OCI-LY3 (cell line): ENCODE measurements around the gene RHCE.
"Not testable (repeated sequence)": the region's sequence is repeated elsewhere in the genome, so short reads cannot be mapped to it uniquely, and the experiment has no call there.

Experiments
- H2AFZ ChIP-seq: fragments of 200-600, 300-600 bp; shearing (Covaris generic); 2 replicates; pipeline ENCODE4 v1.6.0; 2014; ENCODE audit warnings: antibody characterized with exemption, low read depth, low read length
- H3K27ac ChIP-seq: fragments of 200-600, 300-600 bp; sonication (generic); 2 replicates; pipeline ENCODE4 v1.5.1; 2014; ENCODE audit warnings: mild to moderate bottlenecking, low read length, moderate library complexity, mixed read lengths
- H3K27me3 ChIP-seq: fragments of 200-600, 300-600 bp; sonication (generic); 2 replicates; pipeline ENCODE4 v1.6.1; 2014; ENCODE audit warnings: low read depth, low read length, mixed read lengths
- H3K36me3 ChIP-seq: fragments of 200-600, 300-600 bp; sonication (generic); replicated peaks from 2 replicates; pipeline ENCODE3; 2014; ENCODE audit warnings: low read depth, low read length, mixed read lengths
- H3K4me1 ChIP-seq: fragments of 300-600, 200-600 bp; sonication (generic); 2 replicates; pipeline ENCODE4 v1.6.1; 2014; ENCODE audit warnings: low read length, mixed read lengths
- H3K4me2 ChIP-seq: fragments of 200-600, 300-600 bp; sonication (generic); 2 replicates; pipeline ENCODE4 v1.6.1; 2014; ENCODE audit warnings: low read length, mixed read lengths
- H3K4me3 ChIP-seq: fragments of 300-600, 200-600 bp; sonication (generic); 2 replicates; pipeline ENCODE4 v1.5.1; 2014; ENCODE audit warnings: antibody characterized with exemption, mild to moderate bottlenecking, low read length, moderate library complexity
- H3K79me2 ChIP-seq: fragments of 300-600, 200-600 bp; shearing (Covaris generic); 2 replicates; pipeline ENCODE4 v1.6.1; 2014; ENCODE audit warnings: mild to moderate bottlenecking, low read length, mixed read lengths
- H3K9ac ChIP-seq: fragments of 300-600, 200-600 bp; shearing (Covaris generic); 2 replicates; pipeline ENCODE4 v1.6.0; 2014; ENCODE audit warnings: mild to moderate bottlenecking, low read length, moderate library complexity
- H3K9me3 ChIP-seq: fragments of 200-600, 300-600 bp; shearing (Covaris generic); 2 replicates; pipeline ENCODE4 v1.6.1; 2014; ENCODE audit warnings: low read length, mixed read lengths; ENCODE audit not compliant: insufficient read depth
- H4K20me1 ChIP-seq: fragments of 200-600, 300-600 bp; sonication (generic); 2 replicates; pipeline ENCODE4 v1.6.1; 2016; ENCODE audit warnings: low read length, mixed read lengths; ENCODE audit not compliant: insufficient read depth
- TF ChIP-seq, protein P1 (sequence below): fragments of 200-600, 300-600 bp; sonication (generic); IDR thresholded peaks from 2 replicates; pipeline ENCODE4 v1.5.1; 2014; ENCODE audit warnings: antibody characterized with exemption, low read length, low read depth

The RHCE gene

DNA sequence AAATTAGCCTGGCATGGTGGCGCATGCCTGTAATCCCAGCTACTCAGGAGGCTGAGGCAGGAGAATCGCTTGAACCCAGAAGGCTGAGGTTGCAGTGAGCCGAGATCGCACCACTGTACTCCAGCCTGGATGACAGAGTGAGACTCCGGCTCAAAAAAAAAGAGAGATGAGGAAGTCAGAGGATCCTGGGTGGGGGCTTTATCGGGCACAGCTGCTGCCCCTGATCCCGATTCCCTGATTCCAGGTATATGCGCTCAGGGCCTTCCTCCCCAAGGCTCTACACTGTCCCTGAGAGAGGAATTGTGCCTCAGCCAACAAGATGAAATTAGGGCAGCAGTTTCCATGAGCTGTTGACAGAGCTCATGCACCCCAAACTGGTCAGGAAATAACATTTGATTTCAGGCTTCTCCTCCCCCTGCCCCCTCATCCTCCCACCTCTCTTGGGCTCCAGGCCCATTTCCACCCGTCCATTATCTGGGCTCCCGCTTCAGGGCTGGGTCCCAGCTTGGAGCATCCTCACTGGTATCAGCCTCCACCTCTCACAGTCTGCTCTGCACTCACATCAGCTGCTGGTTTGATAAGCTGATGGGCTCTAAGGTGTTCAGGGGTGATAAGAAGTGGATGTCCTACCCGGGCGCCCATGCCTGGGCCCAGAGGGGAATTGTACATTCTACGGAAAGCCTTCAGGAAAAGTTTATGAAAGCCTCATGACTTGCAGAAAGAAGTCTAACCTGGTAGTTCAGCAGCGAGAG lies 7.6 kb downstream of the RHCE start:
- H3K4me3 ChIP-seq, H2AFZ ChIP-seq, H3K79me2 ChIP-seq, H3K27ac ChIP-seq, H3K9me3 ChIP-seq, H3K4me1 ChIP-seq, H3K36me3 ChIP-seq, H3K9ac ChIP-seq, H4K20me1 ChIP-seq, H3K4me2 ChIP-seq, H3K27me3 ChIP-seq: not testable (repeated sequence)

DNA sequence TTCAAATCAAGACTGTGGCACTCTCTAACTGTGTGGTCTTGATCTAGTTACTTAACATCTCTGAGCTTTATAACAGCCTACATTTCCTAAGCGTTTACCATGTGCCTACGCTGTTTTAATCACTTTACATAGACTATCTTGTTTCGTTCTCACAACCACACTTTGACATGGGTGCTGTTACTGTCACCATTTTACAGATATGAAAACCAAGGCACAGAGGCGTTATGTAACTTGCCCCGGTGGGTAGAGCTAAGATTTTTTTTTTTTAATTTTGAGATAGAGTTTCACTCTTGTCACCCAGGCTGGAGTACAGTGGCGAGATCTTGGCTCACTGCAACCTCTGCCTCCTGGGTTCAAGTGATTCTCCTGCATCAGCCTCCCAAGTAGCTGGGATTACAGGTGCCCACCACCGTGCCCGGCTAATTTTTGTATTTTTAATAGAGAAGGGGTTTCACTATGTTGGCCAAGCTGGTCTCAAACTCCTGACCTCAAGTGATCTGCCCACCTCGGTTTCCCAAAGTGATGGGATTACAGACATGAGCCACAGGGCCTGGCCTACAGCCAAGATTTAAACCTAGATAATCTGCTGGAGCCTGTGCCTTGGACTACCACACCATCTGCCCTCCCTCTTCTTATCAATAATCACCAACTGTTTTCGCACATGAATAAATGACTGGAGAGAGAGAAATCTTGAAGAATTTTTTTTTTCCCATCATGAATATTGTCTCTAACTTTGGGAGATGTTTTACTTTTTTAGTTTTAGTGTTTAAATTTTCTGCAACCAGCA lies 10.8 kb downstream of the RHCE start:
- not testable (repeated sequence) for H4K20me1 ChIP-seq, H3K36me3 ChIP-seq, H3K9me3 ChIP-seq, H3K79me2 ChIP-seq, H3K4me3 ChIP-seq, H2AFZ ChIP-seq, H3K9ac ChIP-seq, H3K4me2 ChIP-seq, H3K4me1 ChIP-seq, H3K27ac ChIP-seq, H3K27me3 ChIP-seq

DNA sequence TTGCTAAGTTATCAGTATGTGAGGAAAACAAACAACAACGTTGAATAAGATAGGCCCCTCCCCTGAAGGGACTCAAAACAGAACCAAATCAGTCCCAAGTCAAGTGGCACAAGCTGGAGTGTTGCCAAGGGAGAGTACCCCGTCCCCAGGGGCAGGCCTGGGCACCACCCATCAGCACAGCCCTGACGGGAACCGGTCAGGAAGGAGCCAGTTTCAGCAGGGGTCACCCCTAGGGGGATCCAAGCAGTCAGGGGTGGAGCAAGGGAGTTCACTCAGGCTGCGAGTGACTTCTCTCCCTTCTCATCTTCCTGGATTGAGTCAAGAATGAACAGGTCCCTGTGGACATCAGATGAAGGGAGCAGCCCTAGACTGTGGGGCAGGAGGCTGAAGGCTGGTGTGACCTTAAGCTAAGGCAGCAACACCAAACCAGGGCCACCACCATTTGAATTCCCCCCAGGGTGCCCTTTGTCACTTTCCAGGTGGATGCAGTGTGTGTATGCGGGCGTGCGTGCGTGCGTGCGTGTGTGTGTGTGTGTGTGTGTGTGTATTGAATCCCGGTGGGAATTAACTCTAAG lies 14.8 kb downstream of the RHCE start:
- H3K4me3 ChIP-seq, H3K4me1 ChIP-seq, H3K9ac ChIP-seq, H3K27ac ChIP-seq, H4K20me1 ChIP-seq, H3K79me2 ChIP-seq, H2AFZ ChIP-seq, H3K36me3 ChIP-seq, H3K27me3 ChIP-seq, H3K4me2 ChIP-seq, H3K9me3 ChIP-seq: not testable (repeated sequence)

DNA sequence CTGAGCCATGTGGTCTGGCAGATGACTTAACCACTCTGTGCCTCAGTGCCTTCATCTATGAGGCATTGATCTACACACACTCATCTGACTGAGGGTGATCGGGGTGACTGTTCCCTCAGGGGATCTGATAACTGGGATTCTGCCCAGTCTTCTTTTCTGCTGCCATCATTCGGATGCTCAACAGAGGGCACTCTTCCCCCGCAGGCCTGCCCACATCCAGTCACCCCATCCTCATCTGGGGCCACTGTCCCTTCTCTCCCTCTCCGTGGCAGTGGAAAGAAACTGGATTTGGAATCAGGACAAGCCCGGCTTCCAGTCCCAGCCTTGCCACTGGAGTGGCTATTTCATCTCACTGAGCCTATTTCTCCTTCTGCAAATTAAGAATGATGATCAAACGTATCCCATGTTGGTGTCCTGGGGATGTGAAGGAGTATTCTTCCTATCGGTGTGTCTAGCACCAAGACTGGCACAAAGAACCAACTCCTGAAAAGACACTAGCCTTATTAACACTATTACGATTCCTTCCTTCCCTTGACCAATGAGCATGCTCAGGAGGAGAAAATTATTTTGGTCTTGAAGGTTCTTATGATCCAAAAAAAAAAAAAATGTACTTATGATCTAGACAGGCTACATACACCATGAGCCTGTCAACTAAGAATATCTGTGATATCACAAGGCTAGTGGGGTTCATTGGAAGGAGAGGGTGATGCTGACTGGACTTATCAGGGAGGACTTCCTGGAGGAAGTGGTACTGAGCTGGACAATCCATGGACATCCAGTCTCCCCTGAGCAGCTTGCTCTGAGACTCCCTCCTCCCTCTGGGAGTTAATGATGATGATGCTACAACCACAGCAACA lies 17.4 kb downstream of the RHCE start:
- not testable (repeated sequence) for H4K20me1 ChIP-seq, H2AFZ ChIP-seq, H3K79me2 ChIP-seq, H3K27ac ChIP-seq, H3K4me2 ChIP-seq, H3K36me3 ChIP-seq, H3K9me3 ChIP-seq, H3K4me1 ChIP-seq, H3K27me3 ChIP-seq, H3K9ac ChIP-seq, H3K4me3 ChIP-seq
- TF ChIP-seq, protein P1, sequence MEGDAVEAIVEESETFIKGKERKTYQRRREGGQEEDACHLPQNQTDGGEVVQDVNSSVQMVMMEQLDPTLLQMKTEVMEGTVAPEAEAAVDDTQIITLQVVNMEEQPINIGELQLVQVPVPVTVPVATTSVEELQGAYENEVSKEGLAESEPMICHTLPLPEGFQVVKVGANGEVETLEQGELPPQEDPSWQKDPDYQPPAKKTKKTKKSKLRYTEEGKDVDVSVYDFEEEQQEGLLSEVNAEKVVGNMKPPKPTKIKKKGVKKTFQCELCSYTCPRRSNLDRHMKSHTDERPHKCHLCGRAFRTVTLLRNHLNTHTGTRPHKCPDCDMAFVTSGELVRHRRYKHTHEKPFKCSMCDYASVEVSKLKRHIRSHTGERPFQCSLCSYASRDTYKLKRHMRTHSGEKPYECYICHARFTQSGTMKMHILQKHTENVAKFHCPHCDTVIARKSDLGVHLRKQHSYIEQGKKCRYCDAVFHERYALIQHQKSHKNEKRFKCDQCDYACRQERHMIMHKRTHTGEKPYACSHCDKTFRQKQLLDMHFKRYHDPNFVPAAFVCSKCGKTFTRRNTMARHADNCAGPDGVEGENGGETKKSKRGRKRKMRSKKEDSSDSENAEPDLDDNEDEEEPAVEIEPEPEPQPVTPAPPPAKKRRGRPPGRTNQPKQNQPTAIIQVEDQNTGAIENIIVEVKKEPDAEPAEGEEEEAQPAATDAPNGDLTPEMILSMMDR = 0 out of 2 replicates have a peak, but pooled peaks have one; percentile 12

DNA sequence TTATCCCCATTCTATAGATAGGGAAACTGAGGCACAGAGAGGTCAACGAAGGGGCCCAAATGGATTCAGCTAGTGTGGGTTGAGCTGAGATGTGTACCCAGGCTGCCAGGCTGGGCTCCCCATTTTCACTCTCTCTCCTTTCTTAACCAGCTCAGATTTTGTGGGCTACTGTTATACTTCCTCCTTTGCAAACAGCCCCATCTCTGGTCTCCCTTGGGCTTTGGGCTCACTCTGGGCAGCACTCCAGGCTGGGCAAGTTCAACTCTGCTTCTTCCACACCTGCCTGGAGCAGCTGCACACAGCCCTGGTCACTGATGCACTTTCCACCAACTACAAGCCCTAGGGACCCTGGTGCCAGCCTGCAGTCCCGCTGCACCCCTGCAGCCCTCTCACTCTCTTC lies 22.5 kb downstream of the RHCE start:
- not testable (repeated sequence) for H3K79me2 ChIP-seq, H3K9ac ChIP-seq, H3K9me3 ChIP-seq, H3K4me3 ChIP-seq, H2AFZ ChIP-seq, H3K36me3 ChIP-seq, H4K20me1 ChIP-seq, H3K27me3 ChIP-seq, H3K4me2 ChIP-seq, H3K4me1 ChIP-seq, H3K27ac ChIP-seq

DNA sequence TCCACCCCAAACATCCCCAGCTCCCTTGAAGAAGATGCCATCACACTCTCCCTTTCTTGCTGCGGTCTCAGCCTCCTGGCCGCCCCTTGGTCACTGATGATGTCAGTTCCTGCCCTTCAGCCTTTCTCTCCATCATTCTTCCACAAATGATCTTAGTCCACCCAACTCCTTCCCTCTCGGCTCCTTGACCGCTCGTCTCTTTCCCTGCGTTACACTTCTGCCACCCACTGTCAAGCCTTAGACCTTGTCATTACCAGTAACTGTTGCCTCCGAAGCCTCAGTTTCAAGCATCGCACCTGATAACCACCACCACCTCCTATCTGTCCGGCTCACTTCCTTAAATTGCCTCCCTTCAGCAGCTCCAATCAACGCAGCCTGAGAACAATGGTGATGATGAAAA lies 23.1 kb downstream of the RHCE start:
- H2AFZ ChIP-seq, H4K20me1 ChIP-seq, H3K9ac ChIP-seq, H3K27ac ChIP-seq, H3K4me1 ChIP-seq, H3K9me3 ChIP-seq, H3K27me3 ChIP-seq, H3K4me3 ChIP-seq, H3K79me2 ChIP-seq, H3K36me3 ChIP-seq, H3K4me2 ChIP-seq: not testable (repeated sequence)
